Ammon's horn (tissue), 1 donor: ENCODE measurements around the gene SH3RF2.

Experiments used
- DNase-seq: peaks from one replicate; pipeline ENCODE4 v3.0.0-alpha.2; 2016; ENCODE audit warnings: low spot score

The SH3RF2 gene

DNA sequence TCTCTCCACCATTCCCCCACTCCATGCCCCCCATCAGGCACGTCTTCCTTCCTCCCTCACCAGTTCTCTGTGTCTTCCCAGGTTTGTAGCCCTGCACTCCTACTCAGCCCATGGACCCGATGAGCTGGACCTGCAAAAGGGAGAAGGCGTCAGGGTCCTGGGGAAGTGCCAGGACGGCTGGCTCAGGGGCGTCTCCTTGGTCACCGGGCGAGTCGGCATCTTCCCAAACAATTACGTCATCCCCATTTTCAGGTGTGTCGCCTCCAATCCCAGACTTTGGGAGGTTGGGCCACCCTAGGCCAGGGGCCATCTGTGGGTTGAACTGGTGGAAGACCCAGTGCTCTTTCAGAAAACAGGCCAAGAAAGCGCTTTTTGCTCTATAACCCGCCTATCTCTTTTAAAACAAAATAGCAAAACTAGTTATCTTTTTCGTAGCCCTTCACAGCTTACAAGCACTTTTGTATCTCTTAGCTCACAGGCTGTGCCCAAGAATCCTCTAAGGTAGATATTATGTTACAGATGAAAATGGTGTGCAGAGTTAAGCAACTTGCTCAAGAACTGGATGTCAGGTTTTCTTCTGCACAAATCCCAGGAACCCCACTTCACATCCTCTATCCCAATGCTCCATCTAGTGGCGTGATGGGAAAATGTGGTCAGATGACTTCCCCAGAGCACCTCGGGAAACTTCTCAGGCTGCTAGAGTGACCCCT is 112.8 kb downstream of the SH3RF2 start:
- peak; percentile 75 for DNase-seq

DNA sequence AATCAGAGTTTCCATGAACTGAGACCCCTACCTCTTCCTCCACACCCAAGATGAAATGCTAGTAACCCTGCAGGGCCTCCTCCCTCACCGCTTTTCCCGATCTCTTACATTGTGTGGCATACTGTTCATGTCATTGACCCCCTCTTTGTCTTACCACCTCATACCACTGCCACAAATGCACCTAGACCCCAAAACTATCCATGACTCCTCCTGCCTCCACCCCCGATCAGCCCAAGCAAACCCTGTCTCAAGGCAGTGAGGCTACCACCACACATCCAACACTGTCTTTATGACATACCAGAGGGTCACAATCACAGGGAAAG is 113.3 kb downstream of the SH3RF2 start:
- DNase-seq, result no peak

DNA sequence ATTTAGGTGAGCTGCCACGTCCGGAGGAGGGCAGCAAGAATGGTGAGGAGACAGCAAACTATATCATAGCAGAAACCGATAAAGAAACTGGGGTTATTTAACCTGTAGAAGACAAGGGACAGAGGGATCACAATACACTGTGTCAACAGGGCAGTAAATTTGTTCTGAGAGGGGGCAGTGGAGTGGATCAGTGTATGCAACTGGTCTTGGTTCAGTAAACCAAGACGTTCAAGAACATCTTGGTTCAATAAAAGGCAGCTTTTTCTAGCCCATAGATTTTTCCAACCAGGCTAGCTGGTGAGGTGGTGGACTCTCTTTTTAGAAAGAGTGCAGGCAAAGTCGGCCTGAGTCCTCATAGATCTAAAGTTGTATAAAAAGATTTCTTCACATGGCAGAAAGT is 113.7 kb downstream of the SH3RF2 start:
- DNase-seq, result no peak

DNA sequence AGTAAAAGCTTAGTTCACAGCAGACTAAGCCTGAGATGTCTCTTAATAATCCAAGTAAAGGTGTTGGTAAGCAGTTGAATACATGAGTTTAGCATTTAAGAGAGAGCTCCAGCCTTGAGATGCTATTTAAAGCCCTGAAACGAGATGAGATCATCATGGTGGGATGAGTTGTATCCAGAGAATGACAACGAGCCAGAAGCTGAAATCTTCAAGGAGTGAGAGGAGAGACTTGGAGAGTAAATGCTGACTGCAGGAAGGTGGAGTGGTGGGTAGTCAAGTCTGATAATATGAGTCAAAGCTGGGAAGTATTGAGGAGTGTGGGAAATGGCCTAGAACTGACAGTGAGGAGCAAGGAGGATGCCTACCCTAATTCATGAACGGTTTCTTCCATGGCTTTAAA is 115.3 kb downstream of the SH3RF2 start:
- DNase-seq, result no peak

DNA sequence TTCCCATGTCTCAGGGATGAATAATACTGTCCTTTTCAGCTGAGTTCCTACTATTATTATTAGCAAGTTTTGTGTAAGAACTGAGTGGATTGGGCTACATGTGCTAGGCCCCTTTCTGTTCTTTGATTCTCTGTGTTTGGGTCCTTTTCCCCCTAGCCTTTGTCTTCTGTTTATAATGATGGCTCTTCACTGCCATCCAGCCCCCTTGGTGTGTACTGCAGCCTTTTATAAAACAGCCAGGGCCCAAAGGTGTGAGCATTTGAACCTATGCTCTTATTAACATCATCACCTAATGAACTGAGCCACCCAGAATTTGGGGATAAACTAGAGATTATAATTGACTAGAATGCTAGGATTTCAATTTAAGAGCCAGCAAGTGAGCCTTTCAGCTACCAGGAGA is 116.4 kb downstream of the SH3RF2 start:
- no peak for DNase-seq

DNA sequence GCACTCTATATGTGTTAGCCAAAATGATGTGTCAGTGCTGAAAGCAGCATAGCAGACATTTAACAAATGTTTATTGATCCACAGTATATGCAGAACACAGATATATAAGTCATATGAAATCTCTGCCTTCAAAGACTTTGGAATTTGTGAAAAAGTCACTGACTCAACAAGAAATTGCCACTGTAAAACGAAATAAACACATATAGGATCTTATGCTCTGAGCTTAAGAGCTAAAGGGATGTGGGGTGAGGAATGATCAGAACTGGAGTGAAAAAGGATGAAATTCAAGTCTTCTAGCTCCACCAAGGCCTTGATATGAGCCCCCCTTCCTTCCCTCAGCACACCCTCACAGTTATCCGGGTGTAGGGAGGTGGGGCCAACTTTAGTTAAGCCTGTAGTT is 119.1 kb downstream of the SH3RF2 start:
- DNase-seq, result no peak

DNA sequence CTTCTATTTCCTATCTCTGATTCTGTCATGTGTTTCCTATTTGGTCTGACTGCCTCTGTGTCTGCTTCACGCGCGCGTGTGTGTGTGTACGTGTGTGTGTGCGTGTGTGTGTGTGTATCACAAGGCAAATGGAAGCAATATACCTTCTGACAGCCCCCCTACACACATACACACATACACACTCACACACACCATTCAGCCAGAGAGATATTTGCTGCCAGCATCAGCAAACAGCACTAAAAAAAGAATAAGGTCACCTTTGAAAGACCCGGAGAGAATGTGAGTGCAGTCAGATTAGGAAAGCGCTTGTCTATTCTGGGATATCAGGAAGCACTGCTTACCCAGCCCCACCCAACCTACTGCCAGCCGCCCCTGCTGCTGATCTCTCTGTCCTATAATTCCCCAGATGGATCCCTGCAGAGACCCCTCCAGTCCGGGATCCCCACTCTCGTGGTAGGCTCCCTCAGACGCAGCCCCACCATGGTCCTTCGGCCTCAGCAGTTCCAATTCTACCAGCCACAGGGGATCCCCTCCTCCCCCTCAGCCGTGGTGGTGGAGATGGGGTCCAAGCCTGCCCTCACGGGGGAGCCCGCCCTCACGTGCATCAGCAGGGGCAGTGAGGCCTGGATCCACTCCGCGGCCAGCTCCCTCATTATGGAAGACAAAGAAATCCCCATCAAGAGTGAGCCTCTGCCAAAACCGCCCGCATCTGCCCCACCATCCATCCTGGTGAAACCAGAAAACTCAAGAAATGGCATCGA is 123.3 kb downstream of the SH3RF2 start:
- DNase-seq, result no peak

DNA sequence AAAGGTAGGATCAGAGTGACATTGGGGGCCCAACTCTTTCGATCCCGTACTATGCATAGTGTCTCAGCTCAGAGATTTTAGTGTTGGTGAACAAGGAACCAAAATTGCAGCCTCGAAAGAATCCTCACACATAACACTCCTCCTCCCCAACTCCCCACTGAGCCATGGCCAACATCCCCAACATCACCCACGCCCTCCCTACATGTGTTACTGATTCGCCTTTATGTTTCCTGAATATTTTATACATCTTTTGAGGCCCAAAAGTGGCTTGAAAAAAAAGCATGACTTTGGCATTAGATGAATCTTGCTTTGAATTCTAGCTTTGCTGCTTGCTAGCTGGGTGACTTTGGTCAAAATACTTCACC is 123.8 kb downstream of the SH3RF2 start:
- DNase-seq, result no peak

DNA sequence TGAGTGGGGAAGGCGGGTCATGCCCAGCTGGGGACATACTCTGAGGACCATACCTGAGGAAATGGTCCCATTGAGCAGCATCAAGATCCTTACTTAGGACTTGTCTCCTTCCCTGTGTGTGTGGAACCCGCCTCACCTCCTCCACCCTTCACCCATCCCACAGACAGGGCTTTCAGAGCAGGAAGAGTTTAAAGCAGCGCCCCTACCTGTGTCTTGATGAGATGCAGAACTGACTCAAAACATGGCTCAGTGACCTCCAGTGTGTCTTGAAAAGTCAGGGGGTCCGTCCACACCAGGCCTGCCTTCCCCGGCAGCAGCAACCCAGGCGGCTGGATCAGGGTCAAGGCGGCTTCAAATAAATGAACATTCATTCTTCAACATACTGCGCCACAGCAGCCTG is 130.6 kb downstream of the SH3RF2 start:
- no peak for DNase-seq

DNA sequence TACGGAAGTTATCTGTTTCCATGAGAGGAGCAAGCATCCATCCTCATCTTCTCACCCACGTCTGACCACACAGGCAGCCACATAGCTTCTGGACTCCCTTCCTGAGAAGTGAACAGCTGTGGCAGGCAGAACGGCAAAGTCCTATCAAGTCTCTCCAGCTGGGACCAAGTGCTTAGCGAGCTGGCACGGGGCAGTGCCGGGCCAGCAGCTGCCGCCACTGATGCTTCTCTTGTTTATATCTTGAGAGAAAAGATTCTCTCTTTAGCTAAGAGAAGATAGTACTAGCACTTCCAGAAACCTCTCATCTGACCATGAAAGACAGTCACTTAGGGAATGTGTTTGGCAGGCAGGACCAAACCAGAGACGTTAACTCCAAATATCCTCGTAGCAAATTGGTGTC is 131.8 kb downstream of the SH3RF2 start:
- no peak for DNase-seq

DNA sequence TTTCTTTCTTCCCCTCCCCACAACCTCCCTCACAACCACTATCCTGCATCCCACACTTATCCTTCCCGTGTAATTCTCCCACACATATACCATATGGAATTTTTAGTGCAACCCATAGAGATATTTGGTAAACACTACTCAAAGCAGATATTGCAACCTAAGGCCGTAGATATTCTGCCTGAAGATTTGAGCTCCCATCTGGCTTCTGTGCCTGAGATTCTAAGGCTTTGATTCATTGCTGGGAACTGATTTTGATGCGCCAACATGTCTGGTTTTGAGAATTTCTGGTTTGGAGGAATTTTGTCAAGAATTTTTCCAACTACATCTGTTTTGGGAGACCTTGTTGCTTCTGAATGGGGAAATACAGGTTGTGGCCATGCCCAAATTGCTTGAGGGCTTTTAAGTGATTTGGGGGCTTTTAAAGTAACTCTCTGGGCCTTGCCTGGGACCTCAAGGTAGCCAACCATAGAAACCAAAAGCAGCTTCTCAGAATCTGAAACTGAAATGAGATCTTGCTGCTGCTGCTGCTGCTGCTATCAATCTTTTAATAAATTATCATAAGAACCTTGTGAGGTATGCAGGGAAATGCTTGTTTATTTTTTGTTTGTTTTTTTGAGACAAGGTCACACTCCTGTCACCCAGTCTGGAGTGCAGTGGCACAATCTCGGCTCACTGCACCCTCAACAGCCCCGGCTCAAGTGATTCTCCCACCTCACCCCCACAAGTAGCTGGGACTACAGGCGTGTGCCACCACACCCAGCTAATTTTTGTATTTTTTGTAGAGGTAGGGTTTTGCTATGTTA is 132.8 kb downstream of the SH3RF2 start:
- no peak for DNase-seq

DNA sequence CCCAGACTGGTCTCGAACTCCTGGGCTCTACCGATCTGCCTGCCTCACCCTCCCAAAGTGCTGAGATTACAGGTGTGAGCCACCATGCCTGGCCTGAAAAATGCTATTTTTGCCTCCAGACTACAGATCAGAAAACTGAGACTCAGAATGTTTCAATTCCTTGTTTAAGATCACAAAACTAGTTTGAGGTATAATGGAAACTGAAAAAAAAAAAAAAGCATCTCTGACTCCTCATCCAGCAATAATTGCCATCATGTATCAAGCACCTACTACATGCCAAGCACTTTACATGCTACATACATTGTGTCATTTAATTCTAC is 133.4 kb downstream of the SH3RF2 start:
- no peak for DNase-seq

DNA sequence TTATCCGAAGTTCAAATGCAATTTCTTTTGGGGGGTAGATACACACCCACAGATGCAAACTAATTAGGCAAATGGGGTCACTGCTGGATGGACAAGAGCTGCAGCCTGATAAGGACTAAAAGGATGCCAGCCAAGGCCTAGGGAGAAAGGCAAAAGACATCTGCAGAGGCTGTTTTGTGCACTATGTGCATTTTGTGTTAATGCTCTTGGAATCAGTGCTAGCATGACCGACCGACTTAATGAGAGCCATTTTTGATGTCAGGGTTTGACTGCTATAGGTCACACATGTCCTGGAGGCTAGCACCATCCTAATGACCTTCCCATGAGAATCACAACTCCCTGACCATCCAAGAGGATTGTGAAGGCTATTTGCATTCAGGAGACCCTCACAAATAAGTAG is 134.4 kb downstream of the SH3RF2 start:
- DNase-seq, result no peak

DNA sequence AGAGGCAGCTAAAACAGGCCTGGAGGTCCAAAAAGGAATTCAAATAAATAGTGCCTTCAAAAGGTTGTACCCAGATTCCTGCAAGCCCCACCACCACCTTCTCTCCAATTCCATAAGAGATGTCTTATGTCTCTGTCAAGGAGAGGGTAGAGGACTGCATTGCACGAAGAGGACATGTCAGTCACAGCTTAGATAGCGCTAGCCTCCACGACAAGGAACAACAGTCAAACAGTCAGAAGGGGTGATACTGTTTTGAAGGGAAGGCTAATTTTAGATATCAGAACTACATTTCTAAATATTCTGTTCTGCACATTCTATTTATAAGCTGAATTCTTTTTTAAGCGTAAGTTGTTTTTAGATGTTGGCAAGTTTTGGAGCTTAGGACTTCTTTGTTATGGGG is 134.8 kb downstream of the SH3RF2 start:
- no peak for DNase-seq

DNA sequence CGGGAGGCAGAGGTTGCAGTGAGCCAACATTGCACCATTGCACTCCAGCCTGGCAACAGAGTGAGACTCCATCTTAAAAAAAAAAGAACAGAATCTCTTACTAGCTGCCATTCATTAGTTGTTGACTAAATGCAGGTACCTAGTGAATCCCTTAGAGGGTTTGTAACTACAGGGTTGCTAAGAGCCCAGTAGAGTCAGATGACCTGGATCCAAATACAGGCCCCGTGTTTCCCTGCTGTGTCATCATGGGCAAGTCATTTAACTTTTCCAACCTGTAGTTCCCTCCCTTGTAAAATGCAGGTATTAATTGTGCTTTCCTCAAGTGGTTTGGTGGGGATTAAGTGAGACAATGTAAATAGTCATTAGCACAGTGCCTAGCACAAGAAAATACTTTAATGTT is 136.2 kb downstream of the SH3RF2 start:
- no peak for DNase-seq

DNA sequence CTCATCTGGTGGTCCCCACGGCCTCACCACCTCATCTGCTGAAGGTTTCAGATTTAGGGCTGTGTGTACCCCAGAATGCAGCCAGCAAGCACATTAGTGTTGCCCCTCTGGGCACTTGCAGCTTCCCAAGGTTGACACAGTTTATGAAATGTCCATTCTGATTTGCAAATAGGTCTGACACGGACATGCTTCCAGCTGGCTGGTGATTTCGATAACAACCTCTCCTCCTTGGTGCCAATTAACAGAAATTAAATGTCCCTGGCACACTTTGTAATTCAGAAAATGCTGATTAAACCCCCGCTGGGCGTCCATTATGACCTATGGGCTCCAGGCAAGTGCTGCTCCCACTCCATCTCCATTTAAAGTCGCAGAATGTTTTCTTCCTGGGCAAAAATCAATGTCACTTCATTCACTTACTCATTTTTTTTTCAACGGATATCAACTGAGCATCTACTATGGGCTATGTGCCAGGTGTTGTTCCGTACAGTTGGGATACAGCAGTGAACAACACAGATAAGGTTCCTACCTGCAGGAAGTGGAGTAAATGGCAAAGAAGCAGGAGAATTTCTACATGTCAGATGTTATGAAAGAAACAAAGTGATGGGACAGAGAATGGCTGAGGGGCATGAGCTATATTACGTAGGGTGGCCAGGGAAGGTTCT is 137.0 kb downstream of the SH3RF2 start:
- DNase-seq, result no peak

DNA sequence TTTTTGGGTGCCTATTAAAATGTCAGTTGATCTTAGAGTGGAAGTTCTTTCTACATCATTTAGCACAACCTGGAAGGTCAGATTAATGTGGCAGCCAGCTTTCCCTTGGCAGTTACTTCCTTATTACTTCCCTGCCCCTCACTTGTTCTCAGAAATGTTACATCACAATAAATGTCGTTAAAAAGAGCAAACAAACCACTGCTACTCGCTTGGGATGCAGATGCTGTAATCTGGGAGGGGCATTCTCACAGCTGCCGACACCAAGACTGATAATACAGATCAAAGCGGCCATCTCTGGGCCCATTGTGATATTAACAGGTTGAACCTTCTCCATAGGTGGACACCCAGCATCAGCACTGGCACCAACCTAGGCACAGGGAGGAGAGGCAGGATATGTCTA is 139.7 kb downstream of the SH3RF2 start:
- no peak for DNase-seq

DNA sequence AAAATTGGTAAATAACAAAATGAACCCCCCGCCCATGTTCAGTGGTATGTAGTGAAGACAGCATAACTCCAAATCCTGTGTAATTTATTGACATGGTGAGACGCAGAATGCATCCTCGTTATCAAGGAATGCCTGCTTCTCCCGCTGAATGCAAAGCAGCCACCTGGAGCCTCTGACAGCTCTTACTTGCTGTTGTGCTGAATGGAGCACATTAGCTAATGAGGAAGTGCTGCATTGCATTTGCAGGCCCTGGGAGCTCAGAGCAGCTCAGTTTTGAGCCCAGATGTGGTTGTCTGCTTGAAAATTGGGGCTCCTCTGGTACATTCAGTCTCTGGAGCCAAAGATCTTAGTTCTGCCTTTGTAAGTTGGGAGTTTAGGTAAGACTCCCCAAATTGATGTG is 140.1 kb downstream of the SH3RF2 start:
- DNase-seq, result no peak

DNA sequence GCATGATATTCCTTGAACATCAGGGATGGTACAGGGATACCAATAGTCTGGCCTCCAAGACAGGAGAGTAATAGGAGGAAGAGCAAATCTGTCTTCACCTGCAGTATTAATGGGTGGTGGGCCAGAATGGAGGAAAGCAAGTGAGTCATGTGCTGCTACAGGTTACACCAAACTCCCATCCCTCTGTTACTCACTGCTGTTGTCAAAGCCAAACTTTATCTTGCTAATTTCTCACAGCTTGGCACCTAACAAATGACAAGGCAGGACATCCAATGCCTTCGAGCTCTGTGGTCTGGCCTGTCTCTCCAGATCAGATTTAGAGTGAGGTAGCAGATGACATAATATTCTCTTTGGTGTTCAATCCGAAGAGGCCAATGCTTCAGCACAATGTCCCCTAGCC is 142.2 kb downstream of the SH3RF2 start:
- DNase-seq, result no peak

DNA sequence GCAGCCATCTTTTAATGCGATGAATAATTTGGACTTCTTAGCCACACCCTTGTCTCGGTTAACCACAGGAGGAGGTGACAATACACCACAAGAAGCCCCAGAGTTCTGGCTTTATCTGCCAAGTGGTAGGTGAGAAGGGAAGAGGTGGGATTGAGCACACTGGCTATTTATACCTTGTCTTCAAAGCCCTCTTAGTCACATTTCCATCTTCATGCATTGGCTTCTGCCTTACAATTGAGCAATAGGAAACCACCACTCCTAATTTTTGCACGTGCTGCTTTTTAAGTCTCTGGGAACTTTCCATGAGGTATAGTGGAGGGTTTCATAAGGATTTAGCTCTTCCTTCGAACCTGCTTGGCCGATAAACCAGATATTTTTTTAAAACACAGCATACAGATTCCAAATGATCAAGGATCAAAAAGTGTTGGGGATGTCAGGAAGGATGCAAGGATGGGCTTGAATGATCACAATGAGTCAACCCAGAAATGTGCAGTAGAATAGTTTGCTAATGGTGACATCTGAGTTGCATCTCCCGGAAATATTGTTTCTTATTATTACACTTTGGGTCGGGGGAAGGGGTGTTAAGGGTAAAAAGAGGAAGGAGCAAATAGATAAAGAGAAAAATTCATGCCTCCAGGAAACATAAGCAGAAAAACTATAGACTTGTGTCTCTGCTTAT is 143.5 kb downstream of the SH3RF2 start:
- DNase-seq, result no peak

DNA sequence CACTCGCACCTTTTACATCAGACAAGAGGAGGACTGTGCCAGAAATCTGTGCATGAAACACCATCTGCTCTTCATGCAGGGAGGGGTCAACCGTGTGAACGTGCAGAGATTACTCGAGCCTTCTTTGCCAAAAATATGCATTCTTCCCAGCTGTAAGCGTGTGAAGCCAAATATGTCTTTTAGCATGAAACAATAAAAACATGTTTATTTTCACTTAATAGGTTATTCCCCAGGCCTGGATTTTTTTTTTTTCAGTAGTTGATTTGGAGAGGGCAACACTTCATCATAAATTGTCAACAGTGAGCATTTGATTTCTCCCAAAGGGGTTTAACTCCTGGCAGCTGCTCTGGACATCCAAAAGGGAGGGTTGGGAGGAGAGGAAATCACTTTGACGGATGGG is 145.2 kb downstream of the SH3RF2 start:
- no peak for DNase-seq

DNA sequence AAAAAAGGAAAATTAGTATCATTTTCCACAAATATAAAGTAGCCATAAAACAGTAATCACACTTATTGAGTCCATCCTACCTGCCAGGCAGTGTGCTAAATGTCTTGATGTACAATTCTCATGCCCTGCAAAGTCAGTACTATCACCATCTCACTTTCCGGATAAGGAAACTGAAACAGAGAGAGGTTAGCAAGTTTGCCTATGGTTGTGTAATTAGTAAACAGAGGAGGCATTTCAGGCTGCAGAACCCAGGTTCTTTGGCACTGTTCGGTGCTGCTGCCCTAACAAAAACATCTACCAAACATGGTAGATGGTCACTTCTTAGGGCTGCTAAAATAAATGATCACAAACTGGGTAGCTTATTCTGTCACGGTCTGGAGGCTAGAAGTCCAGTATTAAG is 146.4 kb downstream of the SH3RF2 start:
- no peak for DNase-seq
